Stimulated activated memory B cell treated with anti-CD40 and anti-IgM and Interleukin-4, amounts not matched to agents 10 μg/mL and 1 μg/mL and 100 μg/mL, for 72 hours (primary cell): Measurements from ENCODE around the gene IL1RL1.

ENCODE experiments used
- ATAC-seq: fragments of 150-1000 bp; cut with Tn5 transposase; 2 replicates; pipeline ENCODE4 v1.10.0; 2021
- H3K27ac Mint-ChIP-seq: one replicate; pipeline ENCODE4 v1.8.0; 2022; ENCODE audit warnings: mild to moderate bottlenecking, mixed read lengths
- H3K27me3 Mint-ChIP-seq: one replicate; pipeline ENCODE4 v1.8.0; 2022; ENCODE audit warnings: mixed read lengths
- H3K36me3 Mint-ChIP-seq: one replicate; pipeline ENCODE4 v1.8.0; 2022; ENCODE audit warnings: mixed read lengths
- H3K4me1 Mint-ChIP-seq: one replicate; pipeline ENCODE4 v1.8.0; 2022; ENCODE audit warnings: mixed read lengths
- H3K4me3 Mint-ChIP-seq: one replicate; pipeline ENCODE4 v1.8.0; 2022; ENCODE audit warnings: mild to moderate bottlenecking, moderate library complexity, mixed read lengths
- H3K9me3 Mint-ChIP-seq: one replicate; pipeline ENCODE4 v1.8.0; 2022; ENCODE audit warnings: mixed read lengths

IL1RL1 gene

GRCh38 chr2:102337481-102338386, 26.4 kb downstream of the IL1RL1 start:
- H3K27me3 Mint-ChIP-seq: peaks cover 14% of the 10 kb centered on the region
- H3K36me3 Mint-ChIP-seq: no peaks in the 10 kb centered on the region
- no peak overlapping the region for H3K27ac Mint-ChIP-seq
- H3K4me3 Mint-ChIP-seq: no peak overlapping the region
- no peaks in the 10 kb centered on the region for H3K4me1 Mint-ChIP-seq
- no peaks in the 10 kb centered on the region for H3K9me3 Mint-ChIP-seq
- no peak for ATAC-seq

DNA sequence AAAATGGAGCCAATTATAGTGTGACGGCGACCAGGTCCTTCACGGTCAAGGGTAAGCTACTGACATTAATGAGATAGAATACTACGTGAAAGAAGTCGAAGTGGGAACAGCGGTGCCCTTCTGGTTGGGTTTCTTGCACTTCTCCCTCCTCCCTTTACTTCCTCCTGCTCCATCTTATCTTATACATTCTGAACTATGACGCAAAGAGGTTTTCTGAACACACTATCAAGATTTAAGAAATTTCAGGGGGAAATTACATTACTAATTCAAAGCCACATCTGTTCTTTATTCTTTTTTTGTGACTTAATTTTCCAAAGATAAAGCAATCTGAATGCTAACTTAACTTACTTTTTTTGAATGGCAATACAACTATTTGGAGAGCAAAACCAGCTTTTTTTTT, 29.4 kb downstream of the IL1RL1 start:
- H3K27me3 Mint-ChIP-seq: no peaks in the 10 kb centered on the region
- no peak for ATAC-seq
- no peak overlapping the region for H3K4me3 Mint-ChIP-seq
- H3K9me3 Mint-ChIP-seq: no peaks in the 10 kb centered on the region
- H3K36me3 Mint-ChIP-seq: no peaks in the 10 kb centered on the region
- H3K4me1 Mint-ChIP-seq: no peaks in the 10 kb centered on the region
- no peak overlapping the region for H3K27ac Mint-ChIP-seq

DNA sequence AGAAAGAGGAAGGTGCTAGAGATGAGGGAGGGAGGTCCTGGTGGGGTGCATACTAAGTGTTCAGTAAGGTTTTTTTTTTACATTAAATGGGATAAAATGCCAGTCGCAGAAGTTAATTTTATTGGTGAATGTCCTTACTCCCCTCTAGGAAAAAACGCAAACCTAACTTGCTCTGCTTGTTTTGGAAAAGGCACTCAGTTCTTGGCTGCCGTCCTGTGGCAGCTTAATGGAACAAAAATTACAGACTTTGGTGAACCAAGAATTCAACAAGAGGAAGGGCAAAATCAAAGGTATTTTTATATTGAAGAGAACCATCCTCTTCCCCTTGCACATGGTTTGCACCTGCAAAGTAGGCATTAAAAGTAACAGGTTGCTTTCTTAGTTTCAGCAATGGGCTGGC, 31.5 kb downstream of the IL1RL1 start:
- no peak overlapping the region for H3K4me3 Mint-ChIP-seq
- no peaks in the 10 kb centered on the region for H3K9me3 Mint-ChIP-seq
- peaks cover 9% of the 10 kb centered on the region for H3K27me3 Mint-ChIP-seq
- H3K36me3 Mint-ChIP-seq: no peaks in the 10 kb centered on the region
- no peak for ATAC-seq
- H3K27ac Mint-ChIP-seq: no peak overlapping the region
- H3K4me1 Mint-ChIP-seq: peaks cover 8% of the 10 kb centered on the region

DNA sequence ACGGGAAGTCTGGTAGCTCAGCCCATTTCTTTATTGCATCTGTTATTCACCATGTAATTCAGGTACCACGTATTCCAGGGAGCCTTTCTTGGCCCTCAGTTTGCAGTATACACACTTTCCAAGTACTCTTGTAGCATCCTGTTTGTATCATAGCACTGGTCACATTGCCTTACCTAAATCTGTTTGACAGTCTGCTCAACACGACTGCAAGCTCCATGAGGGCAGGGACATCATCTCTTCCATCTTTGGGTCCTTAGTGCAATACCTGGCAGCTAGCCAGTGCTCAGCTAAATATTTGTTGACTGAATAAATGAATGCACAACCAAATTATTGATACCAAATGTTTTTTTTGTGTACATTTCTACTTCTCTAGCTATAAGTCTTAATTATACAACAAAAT, 33.0 kb downstream of the IL1RL1 start:
- Mint-ChIP-seq H3K9me3 (no peaks in the 10 kb centered on the region), H3K36me3 (no peaks in the 10 kb centered on the region), H3K27me3 (peaks cover 9% of the 10 kb centered on the region), H3K4me3 (no peak overlapping the region), H3K4me1 (peaks cover 8% of the 10 kb centered on the region), H3K27ac (no peak overlapping the region)
- ATAC-seq: no peak

DNA sequence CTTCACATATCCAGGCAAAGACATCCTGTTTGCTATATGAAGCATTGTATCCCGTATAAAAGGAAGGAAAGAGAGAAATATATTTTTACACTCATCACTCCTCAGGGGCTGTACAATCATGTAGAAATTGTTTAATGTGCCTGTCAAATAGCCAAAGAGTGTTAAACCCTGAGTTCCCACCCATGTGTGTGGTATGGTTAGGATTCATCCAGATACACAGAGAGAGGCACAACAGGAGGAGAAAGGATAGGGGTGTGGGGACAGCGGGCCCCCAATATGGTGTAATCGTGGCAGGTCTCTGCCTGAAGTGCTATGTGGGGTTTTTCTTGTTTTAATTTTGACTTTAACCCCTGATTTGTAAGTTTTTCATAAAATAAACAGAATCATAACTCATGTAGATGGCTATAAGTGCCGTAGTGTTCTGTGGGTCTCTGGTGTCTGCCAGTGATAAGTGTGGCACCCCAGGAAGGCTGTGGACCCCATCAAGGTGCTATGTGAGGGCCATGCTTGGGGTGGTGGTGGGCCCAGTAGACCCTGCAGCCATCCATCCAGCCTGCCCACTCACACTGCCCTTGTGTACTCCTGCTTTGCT, 34.1 kb downstream of the IL1RL1 start:
- H3K36me3 Mint-ChIP-seq: no peaks in the 10 kb centered on the region
- H3K4me1 Mint-ChIP-seq: peaks cover 8% of the 10 kb centered on the region
- no peak overlapping the region for H3K4me3 Mint-ChIP-seq
- no peak for ATAC-seq
- no peak overlapping the region for H3K27ac Mint-ChIP-seq
- no peaks in the 10 kb centered on the region for H3K9me3 Mint-ChIP-seq
- H3K27me3 Mint-ChIP-seq: peaks cover 9% of the 10 kb centered on the region

DNA sequence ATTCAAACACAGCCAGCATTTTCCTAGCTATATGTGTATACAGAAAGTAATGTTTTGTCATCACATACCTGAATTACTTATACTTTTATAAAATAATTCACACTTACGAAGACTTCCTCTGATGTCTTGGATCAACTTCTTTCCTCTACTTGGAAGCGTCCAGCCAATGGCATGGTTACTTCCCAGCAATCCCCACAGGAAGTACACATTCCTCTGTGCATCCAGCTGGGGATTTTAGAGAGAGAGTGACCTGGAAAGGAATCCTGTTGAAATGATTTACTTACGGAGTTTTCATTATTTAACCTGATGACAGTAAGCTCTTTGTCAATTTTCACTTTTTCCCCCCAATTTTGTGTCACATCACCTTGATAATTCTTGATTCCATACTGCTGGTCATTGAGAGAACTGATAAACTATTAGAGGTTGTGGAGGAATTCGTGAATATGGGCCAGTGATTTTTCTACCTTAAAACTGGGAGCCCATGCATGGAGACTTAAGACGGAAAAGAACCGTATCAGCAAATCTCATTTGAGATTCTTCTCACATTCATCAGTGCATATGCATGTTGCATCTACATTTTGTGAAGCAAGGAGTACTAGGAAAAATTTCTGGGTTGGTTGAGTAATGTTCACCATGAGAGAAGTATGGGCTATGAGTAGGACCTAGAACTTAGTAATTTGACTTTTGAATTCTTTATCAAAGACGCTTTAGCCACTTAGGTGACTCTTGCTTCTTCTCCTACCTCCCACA, 35.2 kb downstream of the IL1RL1 start:
- H3K9me3 Mint-ChIP-seq: no peaks in the 10 kb centered on the region
- ATAC-seq: no peak
- peaks cover 8% of the 10 kb centered on the region for H3K4me1 Mint-ChIP-seq
- peaks cover 9% of the 10 kb centered on the region for H3K27me3 Mint-ChIP-seq
- H3K27ac Mint-ChIP-seq: no peak overlapping the region
- H3K4me3 Mint-ChIP-seq: no peak overlapping the region
- H3K36me3 Mint-ChIP-seq: no peaks in the 10 kb centered on the region

DNA sequence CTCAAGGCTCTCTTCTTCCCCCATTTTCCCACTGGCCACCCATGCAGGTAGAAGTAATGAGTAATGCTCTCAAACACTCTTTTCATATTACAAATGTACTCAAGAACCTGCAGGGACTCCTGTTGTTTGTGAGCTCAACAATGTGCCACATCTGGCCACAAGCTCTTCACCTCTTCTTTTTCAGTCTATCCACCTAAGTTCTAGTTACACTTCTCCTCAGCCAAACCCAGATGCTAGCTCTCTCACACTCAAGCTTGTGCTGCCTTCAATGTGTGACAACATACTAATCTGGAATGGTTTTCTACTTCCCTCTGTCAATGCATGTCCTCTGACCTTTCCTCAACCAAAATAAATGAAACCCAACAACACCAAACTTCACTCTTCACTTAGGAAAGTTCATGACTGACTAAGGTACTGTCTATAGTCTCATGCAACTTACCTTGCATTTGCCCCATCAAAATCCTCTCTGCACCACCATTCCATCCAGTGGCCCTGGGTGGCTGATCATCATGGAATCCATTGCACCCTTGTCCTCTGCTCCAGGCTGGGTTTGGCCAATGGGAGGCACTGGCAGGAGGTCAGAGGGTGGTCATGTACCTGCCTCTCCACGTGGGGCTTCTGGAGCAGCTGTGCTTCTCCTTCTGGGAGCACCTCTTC, 38.9 kb downstream of the IL1RL1 start:
- Mint-ChIP-seq H3K4me1 (peaks cover 9% of the 10 kb centered on the region), H3K27me3 (peaks cover 9% of the 10 kb centered on the region), H3K9me3 (no peaks in the 10 kb centered on the region), H3K36me3 (no peaks in the 10 kb centered on the region), H3K4me3 (no peak overlapping the region), H3K27ac (no peak overlapping the region)
- peak; percentile 36 for ATAC-seq

DNA sequence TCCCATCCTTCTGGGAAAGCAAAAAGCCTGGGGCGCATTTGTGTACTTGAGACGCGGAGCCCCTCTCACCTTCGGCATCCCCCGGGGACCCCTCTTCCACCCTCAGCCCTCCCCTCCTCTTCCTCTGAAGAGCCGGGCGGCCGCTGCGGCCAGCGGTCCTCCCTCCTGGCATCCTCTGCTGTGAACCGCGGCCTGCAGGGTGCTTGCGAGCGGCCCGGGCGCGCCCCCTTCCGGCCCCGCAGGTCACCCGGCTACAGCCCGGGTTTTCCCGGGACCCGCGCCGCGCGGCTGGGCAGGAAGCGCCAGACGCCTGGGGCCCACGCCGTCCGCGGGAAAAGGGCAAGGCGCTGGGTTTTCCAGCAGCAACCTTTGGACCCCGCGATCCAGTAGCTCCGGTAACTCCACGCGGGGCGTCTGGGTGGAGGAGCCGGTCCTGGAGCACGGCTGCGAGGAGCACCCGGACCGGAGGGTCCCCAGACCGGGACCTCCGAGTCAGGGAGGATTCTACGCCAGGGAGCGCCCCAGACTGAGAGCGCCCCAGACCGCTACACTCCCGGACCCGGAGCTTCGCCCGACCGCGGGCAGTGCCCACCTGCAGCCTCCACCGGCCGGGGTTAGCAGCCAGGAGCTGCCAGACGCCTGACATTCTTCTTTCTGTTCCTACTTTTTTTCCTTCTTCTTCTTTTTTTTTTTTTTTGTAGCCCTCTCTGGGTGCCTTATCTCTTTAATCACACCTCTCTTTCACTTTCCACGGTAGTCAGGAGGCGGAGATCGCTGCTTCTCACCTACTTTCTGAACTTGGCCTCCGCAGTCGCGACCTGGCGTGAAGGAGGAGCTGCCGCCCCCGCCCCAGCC, 44.4 kb downstream of the IL1RL1 start, which contains the start of gene IL18R1:
IL18R1 (plus strand) TSS at position 271 of the 855 bp plus-strand sequence. CDS start 6,865 bp downstream, outside the sequence.
- Mint-ChIP-seq H3K36me3 (no peaks in the 10 kb centered on the region), H3K4me1 (peaks cover 39% of the 10 kb centered on the region), H3K4me3 (peak within 1 kb of the TSS; percentile 96), H3K27me3 (no peaks in the 10 kb centered on the region), H3K27ac (peak within 1 kb of the TSS; percentile 93), H3K9me3 (no peaks in the 10 kb centered on the region)
- peak; percentile 93 for ATAC-seq

DNA sequence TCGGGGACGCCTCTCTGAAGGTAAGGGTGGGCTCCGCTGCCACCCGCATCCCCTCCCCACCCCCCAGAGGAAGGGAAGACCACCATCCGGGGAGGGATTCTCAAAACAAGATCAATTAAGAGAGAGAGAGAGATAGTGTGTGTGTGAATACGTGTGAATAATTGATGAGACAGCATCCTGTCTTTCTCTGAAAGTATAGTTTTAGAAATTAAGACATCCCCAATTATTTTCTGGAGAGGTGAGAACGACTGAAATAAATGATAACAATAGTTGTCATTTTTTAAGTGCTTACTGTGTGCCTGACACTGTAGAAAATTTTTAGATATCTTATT, 45.0 kb downstream of the IL1RL1 start:
- H3K9me3 Mint-ChIP-seq: no peaks in the 10 kb centered on the region
- peak overlapping the region; percentile 93 for H3K27ac Mint-ChIP-seq
- H3K4me1 Mint-ChIP-seq: peaks cover 39% of the 10 kb centered on the region
- ATAC-seq: peak; percentile 2
- H3K27me3 Mint-ChIP-seq: no peaks in the 10 kb centered on the region
- H3K36me3 Mint-ChIP-seq: no peaks in the 10 kb centered on the region
- H3K4me3 Mint-ChIP-seq: peak overlapping the region; percentile 96

DNA sequence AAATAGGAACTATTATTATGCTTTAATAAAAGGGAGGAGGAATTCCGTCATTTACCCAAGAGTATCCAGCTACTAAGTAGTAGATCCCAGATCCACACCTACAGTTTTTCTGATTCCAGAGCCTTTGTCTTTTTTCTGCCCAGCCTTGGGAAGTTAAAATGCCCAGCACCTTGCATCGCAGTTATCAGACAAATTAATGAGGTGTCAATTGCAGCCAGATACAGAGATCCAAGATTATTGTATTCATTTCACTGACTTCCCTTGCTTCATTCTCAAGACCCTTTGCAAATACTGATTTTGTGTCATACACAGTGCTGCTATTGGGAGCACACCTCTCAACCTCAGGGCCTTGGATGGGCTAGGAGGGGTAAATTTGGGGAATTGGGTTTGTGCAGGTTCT, 45.4 kb downstream of the IL1RL1 start:
- Mint-ChIP-seq H3K36me3 (no peaks in the 10 kb centered on the region), H3K4me3 (no peak overlapping the region), H3K4me1 (peaks cover 39% of the 10 kb centered on the region), H3K27ac (peak overlapping the region; percentile 93), H3K9me3 (no peaks in the 10 kb centered on the region), H3K27me3 (no peaks in the 10 kb centered on the region)
- no peak for ATAC-seq

DNA sequence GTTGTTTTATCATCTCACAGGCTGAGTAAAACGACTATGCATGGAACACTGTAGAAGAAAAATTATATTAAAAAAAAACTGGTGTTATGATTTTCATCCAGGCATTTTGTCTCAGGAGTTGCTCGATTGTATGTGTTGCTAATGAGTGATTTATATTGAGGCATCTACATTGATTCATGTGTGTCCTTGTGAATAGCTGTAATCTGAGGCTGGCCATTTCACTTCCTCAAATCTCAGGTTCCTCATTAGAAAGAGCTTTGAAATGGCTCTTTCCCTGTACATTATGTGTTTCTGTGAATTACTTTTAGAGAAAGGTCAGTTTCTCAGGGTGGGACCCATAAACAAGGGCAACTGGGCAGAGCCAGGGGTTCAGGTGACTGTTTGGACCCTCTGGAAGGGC, 46.6 kb downstream of the IL1RL1 start:
- H3K27me3 Mint-ChIP-seq: no peaks in the 10 kb centered on the region
- H3K9me3 Mint-ChIP-seq: no peaks in the 10 kb centered on the region
- peaks cover 39% of the 10 kb centered on the region for H3K4me1 Mint-ChIP-seq
- H3K4me3 Mint-ChIP-seq: no peak overlapping the region
- peak; percentile 51 for ATAC-seq
- peaks cover 5% of the 10 kb centered on the region for H3K36me3 Mint-ChIP-seq
- H3K27ac Mint-ChIP-seq: peak overlapping the region; percentile 58

DNA sequence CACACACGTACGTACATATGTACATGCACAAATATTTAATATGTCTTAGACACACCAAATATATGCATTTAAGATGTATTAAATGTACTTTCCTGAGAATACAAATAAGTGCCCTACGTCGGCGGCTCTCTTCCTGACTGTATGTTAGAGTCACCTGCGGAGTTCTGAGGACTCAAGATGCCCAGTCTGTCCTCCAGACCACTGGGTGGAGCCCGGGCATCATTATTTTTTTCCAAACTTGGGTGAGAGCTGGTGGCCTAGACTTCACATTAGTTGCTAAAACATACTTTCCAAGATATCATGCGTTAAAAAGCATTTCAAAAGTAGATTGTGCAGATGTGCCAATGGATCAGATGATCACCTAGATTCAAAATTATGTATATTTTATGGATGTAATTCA, 47.1 kb downstream of the IL1RL1 start:
- H3K27me3 Mint-ChIP-seq: no peaks in the 10 kb centered on the region
- H3K36me3 Mint-ChIP-seq: peaks cover 11% of the 10 kb centered on the region
- H3K4me1 Mint-ChIP-seq: peaks cover 39% of the 10 kb centered on the region
- no peak for ATAC-seq
- no peak overlapping the region for H3K27ac Mint-ChIP-seq
- H3K4me3 Mint-ChIP-seq: no peak overlapping the region
- no peaks in the 10 kb centered on the region for H3K9me3 Mint-ChIP-seq

DNA sequence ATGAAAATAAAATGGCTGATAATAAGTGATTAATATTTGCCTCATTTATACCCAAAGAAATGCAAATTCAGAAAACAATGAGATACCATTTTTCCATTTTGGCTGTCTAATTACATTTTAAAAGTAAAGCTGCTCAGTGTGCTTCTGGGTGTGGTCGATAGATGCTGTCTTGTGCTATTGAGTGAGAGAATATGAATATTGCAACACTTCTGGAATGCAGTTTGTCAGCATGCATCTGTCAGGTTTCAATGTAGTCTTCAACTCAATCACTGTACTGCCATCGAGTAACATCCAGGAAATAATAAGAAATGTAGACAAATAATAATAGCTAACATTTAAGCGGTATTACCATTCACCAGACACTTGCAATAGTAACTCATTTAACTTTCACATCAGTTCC, 48.2 kb downstream of the IL1RL1 start:
- Mint-ChIP-seq H3K4me1 (peaks cover 39% of the 10 kb centered on the region), H3K9me3 (no peaks in the 10 kb centered on the region), H3K27me3 (no peaks in the 10 kb centered on the region), H3K4me3 (no peak overlapping the region), H3K36me3 (peaks cover 20% of the 10 kb centered on the region), H3K27ac (no peak overlapping the region)
- no peak for ATAC-seq

DNA sequence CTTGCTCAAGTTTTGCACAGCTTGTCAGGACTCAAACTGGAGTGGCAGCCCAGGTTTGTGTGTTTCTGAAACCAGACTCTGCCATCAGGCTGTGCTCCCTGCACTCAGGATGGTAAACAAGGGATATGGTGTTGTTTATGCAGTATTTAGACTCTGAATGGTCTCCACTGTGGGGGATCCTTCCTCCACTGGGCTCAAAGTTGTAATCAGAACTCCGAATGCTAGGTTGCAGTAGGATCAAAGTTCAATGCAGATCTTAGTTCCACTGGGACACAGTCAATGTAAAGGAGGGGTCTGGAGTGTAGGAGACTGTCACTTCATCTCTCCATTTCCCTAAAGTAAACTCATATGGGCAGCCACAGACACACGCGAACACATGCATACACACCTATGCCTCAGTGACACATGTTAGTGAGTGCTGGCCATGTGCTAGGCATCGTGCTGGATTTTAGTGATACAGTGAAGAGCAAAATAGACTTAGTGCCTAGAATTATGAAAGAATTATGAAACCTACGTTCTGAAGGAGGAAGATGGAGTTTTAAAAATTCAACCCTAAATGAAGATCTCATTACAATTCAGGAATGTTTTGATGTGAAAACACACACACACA, 50.4 kb downstream of the IL1RL1 start:
- Mint-ChIP-seq H3K27ac (no peak overlapping the region), H3K4me1 (peaks cover 31% of the 10 kb centered on the region), H3K36me3 (peaks cover 42% of the 10 kb centered on the region), H3K9me3 (peaks cover 13% of the 10 kb centered on the region), H3K4me3 (no peak overlapping the region), H3K27me3 (no peaks in the 10 kb centered on the region)
- no peak for ATAC-seq
